IMR-90 (cell line): ENCODE data around the gene ZFP36. TPM values are rescaled to one million over a fixed set of nuclear protein-coding genes. Genes with fewer than 3 reads are reported as not detected.

ENCODE experiments used
- ATAC-seq: fragments of 200-7000 bp; cut with Tn5 transposase; 2 replicates; pipeline ENCODE4 v1.9.1; 2020; ENCODE audit warnings: low read depth, mild to moderate bottlenecking, moderate library complexity
- BruUV-seq: library from RNA; stranded (reverse); fragments of 400-500 nt; replicated peaks from 2 replicates; lab custom pipeline; 2021; lab: Mats Ljungman, UMichigan
- CTCF ChIA-PET: fragments of 300-600 bp; formaldehyde crosslinking; extraction: SDS; loops from one replicate; lab custom pipeline; 2021; ENCODE audit warnings: antibody characterized with exemption; lab: Yijun Ruan, JAX
- POLR2A ChIA-PET: fragments of 300-600 bp; sonication (Branson Sonifier 250); formaldehyde crosslinking; loops from one replicate; lab custom pipeline; 2022; ENCODE audit warnings: antibody characterized with exemption; ENCODE audit not compliant: unreplicated experiment; lab: Charles Lee
- DNase-seq: peaks from one replicate; pipeline ENCODE4 v3.0.0; 2013
- H2AFZ ChIP-seq: replicated peaks from 2 replicates; pipeline ENCODE3; 2013; ENCODE audit warnings: low read length, mild to moderate bottlenecking; ENCODE audit not compliant: poor library complexity
- H2AK5ac ChIP-seq: 2 replicates; pipeline ENCODE4 v1.6.1; 2013; ENCODE audit warnings: low read depth, low read length, inconsistent platforms
- H2AK9ac ChIP-seq: replicated peaks from 2 replicates; pipeline ENCODE3; 2013; ENCODE audit warnings: mild to moderate bottlenecking, low read depth, low read length, moderate library complexity; ENCODE audit not compliant: poor library complexity
- H2BK120ac ChIP-seq: 2 replicates; pipeline ENCODE4 v1.6.1; 2013; ENCODE audit warnings: low read depth, low read length, inconsistent platforms
- H2BK15ac ChIP-seq: 3 replicates; pipeline ENCODE4 v1.6.1; 2013; ENCODE audit warnings: low read depth, low read length, inconsistent platforms
- H2BK20ac ChIP-seq: 2 replicates; pipeline ENCODE4 v1.6.1; 2013; ENCODE audit warnings: low read depth, mild to moderate bottlenecking, inconsistent platforms, low read length, moderate library complexity
- H2BK5ac ChIP-seq: 2 replicates; pipeline ENCODE4 v1.6.1; 2013; ENCODE audit warnings: mild to moderate bottlenecking, low read depth, low read length, inconsistent platforms; ENCODE audit not compliant: poor library complexity, severe bottlenecking
- H3K14ac ChIP-seq: replicated peaks from 2 replicates; pipeline ENCODE4 v1.6.1; 2013; ENCODE audit warnings: low read depth, low read length, inconsistent platforms
- H3K18ac ChIP-seq: 2 replicates; pipeline ENCODE4 v1.6.1; 2013; ENCODE audit warnings: low read depth, low read length, control low read depth
- H3K23ac ChIP-seq: 2 replicates; pipeline ENCODE4 v1.6.1; 2013; ENCODE audit warnings: low read depth, low read length, inconsistent platforms
- H3K27ac ChIP-seq: 2 replicates; pipeline ENCODE4 v1.5.1; 2013; ENCODE audit warnings: mild to moderate bottlenecking, control low read depth, low read length; ENCODE audit not compliant: insufficient read depth
- H3K27me3 ChIP-seq: 2 replicates; pipeline ENCODE4 v1.6.1; 2013; ENCODE audit warnings: low read length; ENCODE audit not compliant: control insufficient read depth, insufficient read depth
- H3K36me3 ChIP-seq: 2 replicates; pipeline ENCODE4 v1.6.1; 2013; ENCODE audit warnings: low read length, mixed read lengths; ENCODE audit not compliant: control insufficient read depth, insufficient read depth
- H3K4ac ChIP-seq: 2 replicates; pipeline ENCODE4 v1.6.1; 2013; ENCODE audit warnings: low read depth, low read length, inconsistent platforms
- H3K4me1 ChIP-seq: 2 replicates; pipeline ENCODE4 v1.6.1; 2013; ENCODE audit warnings: low read length, mixed read lengths; ENCODE audit not compliant: control insufficient read depth, insufficient read depth
- H3K4me2 ChIP-seq: 2 replicates; pipeline ENCODE4 v1.6.1; 2013; ENCODE audit warnings: low read depth, mild to moderate bottlenecking, control low read depth, low read length, moderate library complexity
- H3K4me3 ChIP-seq: 2 replicates; pipeline ENCODE4 v1.5.1; 2013; ENCODE audit warnings: low read depth, mild to moderate bottlenecking, control low read depth, low read length, moderate library complexity; ENCODE audit not compliant: insufficient read depth
- H3K56ac ChIP-seq: 2 replicates; pipeline ENCODE4 v1.6.1; 2013; ENCODE audit warnings: low read length, inconsistent platforms; ENCODE audit not compliant: insufficient read depth; ENCODE audit errors: extremely low read depth
- H3K79me1 ChIP-seq, 2 experiments: 2 replicates each; pipeline ENCODE4 v1.6.1; 2013; ENCODE audit warnings: low read length in 2 of 2, inconsistent platforms in 1 of 2, low read depth in 1 of 2
- H3K9ac ChIP-seq: 2 replicates; pipeline ENCODE4 v1.6.1; 2013; ENCODE audit warnings: low read depth, low read length, control low read depth
- H3K9me1 ChIP-seq: 2 replicates; pipeline ENCODE4 v1.6.1; 2013; ENCODE audit warnings: low read length, inconsistent platforms; ENCODE audit not compliant: insufficient read depth
- H3K9me3 ChIP-seq: 2 replicates; pipeline ENCODE4 v1.6.1; 2013; ENCODE audit warnings: low read length; ENCODE audit not compliant: control insufficient read depth, insufficient read depth
- H4K20me1 ChIP-seq: 2 replicates; pipeline ENCODE4 v1.6.1; 2013; ENCODE audit warnings: low read length, inconsistent platforms; ENCODE audit not compliant: insufficient read depth
- H4K5ac ChIP-seq: 2 replicates; pipeline ENCODE4 v1.6.1; 2013; ENCODE audit warnings: mild to moderate bottlenecking, low read depth, low read length, control low read depth
- H4K8ac ChIP-seq, 2 experiments: 2 replicates each; pipeline ENCODE4 v1.6.1; 2013; ENCODE audit warnings: low read depth in 2 of 2, low read length in 2 of 2, control low read depth in 1 of 2, inconsistent platforms in 1 of 2
- H4K91ac ChIP-seq: 2 replicates; pipeline ENCODE4 v1.6.1; 2013; ENCODE audit warnings: low read depth, low read length, inconsistent platforms; ENCODE audit not compliant: insufficient read depth
- BHLHE40 ChIP-seq: fragments of 150-350 bp; IDR thresholded peaks from 2 replicates; pipeline ENCODE4 v1.6.1; 2016; ENCODE audit warnings: mild to moderate bottlenecking, low read depth, low read length
- CEBPB ChIP-seq: IDR thresholded peaks from 2 replicates; pipeline ENCODE4 v1.6.1; 2012; ENCODE audit warnings: low read depth, low read length, improper control_type of control experiment
- FOS ChIP-seq: fragments of 150-350 bp; IDR thresholded peaks from 2 replicates; pipeline ENCODE4 v1.6.1; 2016; ENCODE audit warnings: low read depth, low read length
- MAFK ChIP-seq: IDR thresholded peaks from 2 replicates; pipeline ENCODE4 v1.6.1; 2012; ENCODE audit warnings: low read depth, low read length, improper control_type of control experiment
- MAZ ChIP-seq: IDR thresholded peaks from 2 replicates; pipeline ENCODE4 v1.6.1; 2012; ENCODE audit warnings: low read depth, mild to moderate bottlenecking, low read length, improper control_type of control experiment, moderate library complexity, borderline replicate concordance
- MXI1 ChIP-seq: IDR thresholded peaks from 2 replicates; pipeline ENCODE4 v1.6.1; 2012; ENCODE audit warnings: low read depth, mild to moderate bottlenecking, low read length, moderate library complexity, borderline replicate concordance
- NFE2L2 ChIP-seq: fragments of 150-350 bp; IDR thresholded peaks from 2 replicates; pipeline ENCODE4 v1.6.1; 2016; ENCODE audit warnings: low read depth, mild to moderate bottlenecking, low read length
- POLR2A ChIP-seq: IDR thresholded peaks from 2 replicates; pipeline ENCODE4 v1.6.1; 2012; ENCODE audit warnings: mild to moderate bottlenecking, low read depth, low read length
- RAD21 ChIP-seq: IDR thresholded peaks from 2 replicates; pipeline ENCODE4 v1.6.1; 2012; ENCODE audit warnings: low read length, improper control_type of control experiment
- RCOR1 ChIP-seq: IDR thresholded peaks from 2 replicates; pipeline ENCODE4 v1.6.1; 2012; ENCODE audit warnings: mild to moderate bottlenecking, low read length, improper control_type of control experiment; ENCODE audit not compliant: insufficient replicate concordance
- RFX5 ChIP-seq: IDR thresholded peaks from 2 replicates; pipeline ENCODE4 v1.8.0; 2012; ENCODE audit warnings: low read depth, mild to moderate bottlenecking, low read length, moderate library complexity
- SMC3 ChIP-seq: fragments of 150-350 bp; IDR thresholded peaks from 2 replicates; pipeline ENCODE4 v1.6.1; 2016; ENCODE audit warnings: low read depth, mild to moderate bottlenecking, antibody characterized with exemption, low read length, moderate library complexity
- WGBS, 2 experiments: methylation state at CpG; one replicate each; pipeline versions ENCODE4 v1.1.5 to v1.1.7; 2013; ENCODE audit warnings: missing lambda C conversion rate in 2 of 2; ENCODE audit not compliant: insufficient read length in 1 of 2; ENCODE audit errors: extremely low coverage in 2 of 2; 5-methylcytosine and 5-hydroxymethylcytosine counted together
- dilution Hi-C: fragments of 300-500 bp; cut with HindIII; formaldehyde crosslinking; loops from one replicate; pipeline ENCODE4 v1.14.3; 2018; ENCODE audit warnings: low sequenced_read_pairs; ENCODE audit not compliant: unreplicated experiment
- in situ Hi-C: fragments of 300-500 bp; cut with MboI; formaldehyde crosslinking; loops from 3 replicates; pipeline ENCODE4 v1.14.3; 2019; ENCODE audit warnings: low sequenced_read_pairs, inconsistent platforms, mixed read lengths
- intact Hi-C: fragments of 100-400 bp; cut with micrococcal nuclease; formaldehyde crosslinking; loops from 2 replicates; pipeline ENCODE4 v1.10.0; 2022
- polyA plus RNA-seq, 3 experiments: library from polyadenylated mRNA; depleted of rRNA; stranded (reverse); fragments of >200 nt; gene quantifications; 2 replicates each; pipeline ENCODE4 v1.2.3, GENCODE V29; 2012; ENCODE audit warnings: low replicate concordance in 1 of 3
- total RNA-seq: library from RNA; depleted of rRNA; stranded (reverse); fragments of >200 nt; gene quantifications from 2 replicates; pipeline ENCODE4 v1.2.3, GENCODE V29; 2012
- TF ChIP-seq, protein P1 (sequence below): fragments of 150-350 bp; IDR thresholded peaks from 2 replicates; pipeline ENCODE4 v1.6.1; 2016; ENCODE audit warnings: low read depth, mild to moderate bottlenecking, low read length, moderate library complexity, borderline replicate concordance

The ZFP36 gene
- total and polyA plus RNA-seq, 2 of the 4 experiments (the other 2 are of a cell fraction) = 1.4 to 45.0 TPM

- Histone ChIP-seq H3K4me3 (no peak overlapping the region), H3K23ac (peak overlapping the region; percentile 20; the same call in 1 of the 2 replicates), H3K56ac (no peak overlapping the region), H4K91ac (peak overlapping the region; percentile 85), H3K9me1 (peaks cover 11% of the 10 kb centered on the region), H2AFZ (peak overlapping the region; percentile 78), H2AK9ac (peak overlapping the region; percentile 84), H2BK120ac (peak overlapping the region; percentile 84), H3K14ac (peak overlapping the region; percentile 89; the same call in 1 of the 2 replicates), H3K9ac (no peak overlapping the region), H4K8ac (peak overlapping the region in 1 of 2 experiments; percentile 85; a peak in 2 of 4 replicates), H2BK20ac (peak overlapping the region; percentile 70), H3K4ac (peak overlapping the region; percentile 95), H2AK5ac (peak overlapping the region; percentile 96), H2BK5ac (peak overlapping the region; percentile 84), H3K27ac (peak overlapping the region; percentile 44), H3K4me2 (no peak overlapping the region), H3K4me1 (peaks cover 24% of the 10 kb centered on the region), H4K5ac (no peak overlapping the region), H2BK15ac (peak overlapping the region; percentile 92; the same call in 2 of the 3 replicates), H3K18ac (no peak overlapping the region), H3K36me3 (peaks cover 17% of the 10 kb centered on the region), H4K20me1 (peaks cover 17% of the 10 kb centered on the region), H3K79me1 (peaks cover 7 to 51% of the 10 kb centered on the region in 2 experiments; a peak in 3 of 4 replicates), H3K27me3 (no peaks in the 10 kb centered on the region), H3K9me3 (no peaks in the 10 kb centered on the region)
- dilution Hi-C loops (no loop called here), intact Hi-C loops (no loop called here), in situ Hi-C loops (no loop called here)
- CTCF ChIA-PET = interaction anchor here (0.8 to 2.1 kb wide), 8 partner anchors 10 to 47 kb away, joined by 3 to 28 read pairs (median 3); partner anchors contain the start of genes PLEKHG2 and SUPT5H
- POLR2A ChIA-PET = interaction anchor here (1.2 to 1.9 kb wide), 2 partner anchors 8 to 13 kb away, joined by 3 to 5 read pairs; partner anchors contain the start of gene ZFP36
- TF ChIP-seq RCOR1 (no peak), POLR2A (no peak), SMC3 (no peak), MAFK (no peak), FOS (peak; percentile 27; the same call in 1 of the 2 replicates), MAZ (peak; percentile 20; the same call in 1 of the 2 replicates), MXI1 (no peak), RAD21 (no peak), BHLHE40 (no peak), NFE2L2 (no peak), CEBPB (peak; percentile 79), RFX5 (no peak)
- TF ChIP-seq, protein P1, sequence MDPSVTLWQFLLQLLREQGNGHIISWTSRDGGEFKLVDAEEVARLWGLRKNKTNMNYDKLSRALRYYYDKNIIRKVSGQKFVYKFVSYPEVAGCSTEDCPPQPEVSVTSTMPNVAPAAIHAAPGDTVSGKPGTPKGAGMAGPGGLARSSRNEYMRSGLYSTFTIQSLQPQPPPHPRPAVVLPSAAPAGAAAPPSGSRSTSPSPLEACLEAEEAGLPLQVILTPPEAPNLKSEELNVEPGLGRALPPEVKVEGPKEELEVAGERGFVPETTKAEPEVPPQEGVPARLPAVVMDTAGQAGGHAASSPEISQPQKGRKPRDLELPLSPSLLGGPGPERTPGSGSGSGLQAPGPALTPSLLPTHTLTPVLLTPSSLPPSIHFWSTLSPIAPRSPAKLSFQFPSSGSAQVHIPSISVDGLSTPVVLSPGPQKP = no peak
- ATAC-seq (peak; percentile 13), DNase-seq (peak; percentile 84)
- 79% methylated on average over 5 of the region's 11 CpGs; no CpG with 5 or more reads in 1 of the 2 experiments for WGBS, 2 experiments
- BruUV-seq = no TSS peak
Measured at GRCh38 chr19:39398297-39398864, 8.3 kb upstream of the ZFP36 start.
